B cell (primary cell): ENCODE results near the gene DNAJC2. TPM values are rescaled to one million over a fixed set of nuclear protein-coding genes. Genes with fewer than 3 reads are reported as not detected.

Experiments used
- ATAC-seq: fragments of 200-7000 bp; cut with Tn5 transposase; one replicate; pipeline ENCODE4 v1.10.0; 2021; ENCODE audit warnings: low read depth, mild to moderate bottlenecking, moderate number of reproducible peaks, moderate library complexity
- CTCF ChIA-PET: fragments of 350-600 bp; sonication (Branson Sonifier 250); formaldehyde crosslinking; loops from one replicate; lab custom pipeline; 2021; ENCODE audit warnings: antibody characterized with exemption, inconsistent platforms; lab: Charles Lee
- POLR2A ChIA-PET: fragments of 350-600 bp; sonication (Branson Sonifier 250); formaldehyde crosslinking; loops from one replicate; lab custom pipeline; 2021; ENCODE audit warnings: antibody characterized with exemption; lab: Charles Lee
- DNase-seq: peaks from one replicate; pipeline ENCODE4 v3.0.0; 2013
- H2AFZ ChIP-seq: 2 replicates; pipeline ENCODE4 v1.6.1; 2012; ENCODE audit warnings: mild to moderate bottlenecking, low read depth, low read length; ENCODE audit not compliant: insufficient read depth, poor library complexity, severe bottlenecking
- H3K27ac ChIP-seq, 2 donors: 1 replicate in 1 of 2; 2 replicates in 1 of 2; pipeline ENCODE4 v1.5.1; 2012 to 2013; ENCODE audit warnings: low read length in 2 of 2, mild to moderate bottlenecking in 2 of 2, moderate library complexity in 1 of 2
- H3K27me3 ChIP-seq, 4 experiments: fragments of 200-600 bp in 1 of 4; sonication (generic) in 1 of 4; replicated peaks in 1 of 4; 1 replicate in 2 of 4; 2 replicates in 2 of 4; pipeline versions ENCODE4 v1.6.1 to v1.7.0; 2013 to 2016; ENCODE audit warnings: low read length in 3 of 4, mild to moderate bottlenecking in 2 of 4, mixed read lengths in 1 of 4, moderate library complexity in 1 of 4; ENCODE audit not compliant: insufficient read depth in 4 of 4, control insufficient read depth in 3 of 4; ENCODE audit errors: control extremely low read depth in 1 of 4
- H3K36me3 ChIP-seq, 2 experiments: replicated peaks in 1 of 2; 1 replicate in 1 of 2; 2 replicates in 1 of 2; pipeline versions ENCODE4 v1.6.1 to v1.7.1; 2013; ENCODE audit warnings: low read length in 1 of 2; ENCODE audit not compliant: insufficient read depth in 2 of 2, control insufficient read depth in 1 of 2; ENCODE audit errors: control extremely low read depth in 1 of 2, extremely low read depth in 1 of 2
- H3K4me1 ChIP-seq, 2 donors: fragments of 200-600 bp in 1 of 2; sonication (generic) in 1 of 2; 1 replicate in 1 of 2; 2 replicates in 1 of 2; pipeline versions ENCODE4 v1.5.1 to v1.6.1; 2013 to 2017; ENCODE audit warnings: low read length in 2 of 2; ENCODE audit not compliant: control insufficient read depth in 2 of 2, insufficient read depth in 2 of 2
- H3K4me2 ChIP-seq: replicated peaks from 2 replicates; pipeline ENCODE3; 2012; ENCODE audit warnings: mild to moderate bottlenecking, low read depth, low read length; ENCODE audit not compliant: poor library complexity, severe bottlenecking
- H3K4me3 ChIP-seq, 5 experiments: fragments of 200-600 bp in 1 of 5; sonication (generic) in 1 of 5; 1 replicate in 3 of 5; 2 replicates in 2 of 5; pipeline versions ENCODE4 v1.5.1 to v1.7.0; 2011 to 2016; ENCODE audit warnings: low read length in 4 of 5, mild to moderate bottlenecking in 4 of 5, low read depth in 2 of 5, control low read depth in 1 of 5, moderate library complexity in 1 of 5; ENCODE audit not compliant: insufficient read depth in 1 of 5; ENCODE audit errors: control extremely low read depth in 1 of 5, extremely low read depth in 1 of 5
- H3K79me2 ChIP-seq: fragments of 200-600 bp; sonication (generic); one replicate; pipeline ENCODE4 v1.6.0; 2016; ENCODE audit warnings: low read length; ENCODE audit not compliant: control insufficient read depth, insufficient read depth
- H3K9ac ChIP-seq: fragments of 200-600 bp; sonication (generic); 2 replicates; pipeline ENCODE4 v1.6.1; 2017; ENCODE audit warnings: mild to moderate bottlenecking, low read length, moderate library complexity
- H3K9me3 ChIP-seq, 3 donors: one replicate each; pipeline versions ENCODE4 v1.6.1 to v1.7.1; 2013; ENCODE audit warnings: low read length in 2 of 3; ENCODE audit not compliant: control insufficient read depth in 2 of 3, insufficient read depth in 1 of 3; ENCODE audit errors: control extremely low read depth in 1 of 3
- H4K20me1 ChIP-seq: 2 replicates; pipeline ENCODE4 v1.6.0; 2012; ENCODE audit warnings: mild to moderate bottlenecking, low read length; ENCODE audit not compliant: insufficient read depth, control insufficient read depth, poor library complexity, severe bottlenecking
- H3K27ac Mint-ChIP-seq: one replicate; pipeline ENCODE4 v1.8.0; 2021; ENCODE audit warnings: mixed read lengths
- H3K27me3 Mint-ChIP-seq: one replicate; pipeline ENCODE4 v1.8.0; 2021; ENCODE audit warnings: mixed read lengths
- H3K4me1 Mint-ChIP-seq: one replicate; pipeline ENCODE4 v1.8.0; 2021; ENCODE audit warnings: mixed read lengths
- H3K4me3 Mint-ChIP-seq: one replicate; pipeline ENCODE4 v1.8.0; 2021; ENCODE audit warnings: mixed read lengths
- H3K9me3 Mint-ChIP-seq: one replicate; pipeline ENCODE4 v1.8.0; 2022; ENCODE audit warnings: mixed read lengths; ENCODE audit not compliant: insufficient read depth
- CTCF ChIP-seq: fragments of 200-600 bp; IDR thresholded peaks from one replicate; pipeline ENCODE4 v1.8.0; 2022; ENCODE audit warnings: antibody characterized with exemption, mild to moderate bottlenecking
- EZH2 ChIP-seq: IDR thresholded peaks from 2 replicates; pipeline ENCODE4 v1.6.1; 2012; ENCODE audit warnings: borderline replicate concordance, low read depth, mild to moderate bottlenecking, moderate library complexity, low read length; ENCODE audit not compliant: insufficient read depth, poor library complexity, severe bottlenecking
- WGBS: methylation state at CpG from one replicate; pipeline ENCODE4 v1.1.5; 2013; ENCODE audit warnings: missing lambda C conversion rate; ENCODE audit not compliant: insufficient coverage; 5-methylcytosine and 5-hydroxymethylcytosine counted together
- intact Hi-C: fragments of 100-400 bp; cut with micrococcal nuclease; formaldehyde crosslinking; loops from one replicate; pipeline ENCODE4 v1.10.0; 2022
- polyA plus RNA-seq: library from polyadenylated mRNA; depleted of rRNA; stranded (reverse); fragments of >200 nt; gene quantifications from 2 replicates; pipeline ENCODE4 v1.2.3, GENCODE V29; 2012
- total RNA-seq, 2 donors: library from RNA; stranded (reverse); fragments of 120-200 nt in 1 of 2; gene quantifications; 1 replicate in 1 of 2; 2 replicates in 1 of 2; pipeline versions ENCODE4 v1.2.3 to v1.2.4, GENCODE V29; 2013 to 2022

Gene DNAJC2
- total and polyA plus RNA-seq, 2 donors (not counting 1 experiment from before 2014, with no cell fraction given) = 12.5 to 38.6 TPM

DNA sequence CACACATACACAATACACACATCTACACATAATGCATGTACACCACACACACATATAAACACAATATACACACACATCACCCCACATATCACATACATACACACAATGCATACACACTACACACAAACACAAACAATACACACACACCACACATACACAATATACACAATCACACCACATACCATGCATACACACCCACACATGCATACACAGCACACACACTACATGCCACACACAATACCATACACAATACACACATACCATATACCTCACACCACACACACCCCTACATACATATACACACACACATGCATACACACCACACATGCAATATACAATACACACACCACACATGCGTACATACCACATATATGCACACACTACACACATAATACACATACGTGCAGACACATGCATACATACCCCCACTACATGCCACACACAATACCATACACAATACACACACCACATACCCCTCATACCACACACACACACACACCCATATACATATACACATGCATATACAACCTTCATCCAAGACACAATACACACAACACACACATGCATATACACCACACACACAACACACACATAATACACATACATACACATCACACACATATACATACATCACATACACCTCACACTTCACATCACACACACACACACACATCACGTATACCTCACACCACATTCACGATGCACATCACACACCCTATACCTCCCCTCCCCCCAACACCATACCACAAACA lies 36.9 kb upstream of the DNAJC2 start:
- H3K4me3 ChIP-seq = no peak overlapping the region

More for the DNA sequence above, 36.9 kb upstream of the DNAJC2 start:
- Mint-ChIP-seq H3K4me3 (no peak overlapping the region), H3K27me3 (peaks cover 3% of the 10 kb centered on the region), H3K9me3 (no peaks in the 10 kb centered on the region), H3K4me1 (no peaks in the 10 kb centered on the region), H3K27ac (no peak overlapping the region)
- TF ChIP-seq EZH2 (no peak), CTCF (no peak)
- Histone ChIP-seq H3K27me3 (peaks cover 0 to 4% (median 0%) of the 10 kb centered on the region in 4 experiments), H3K4me1 (no peaks in the 10 kb centered on the region), H3K9me3 (no peaks in the 10 kb centered on the region), H2AFZ (no peak overlapping the region), H3K9ac (no peak overlapping the region), H3K4me2 (no peak overlapping the region), H3K27ac (no peak overlapping the region), H3K79me2 (no peaks in the 10 kb centered on the region), H4K20me1 (no peaks in the 10 kb centered on the region), H3K36me3 (no peaks in the 10 kb centered on the region)
- POLR2A ChIA-PET = no interaction called here
- DNase-seq = no peak
- CTCF ChIA-PET = no interaction called here
- intact Hi-C loops = no loop called here
- ATAC-seq = no peak
- 93% methylated on average over 4 of the region's 4 CpGs for WGBS
